Cardiac fibroblast (primary cell): ENCODE data around the gene VDAC1.

ENCODE experiments used
- DNase-seq, 2 donors: peaks; one replicate each; pipeline versions ENCODE4 v3.0.0 to v3.0.0-alpha.2; 2010; ENCODE audit warnings: low read depth in 2 of 2
- H3K4me3 ChIP-seq, 2 donors: replicated peaks in 1 of 2; 1 replicate in 1 of 2; 2 replicates in 1 of 2; pipeline ENCODE4 v1.5.1; 2011; ENCODE audit warnings: low read depth in 2 of 2, low read length in 2 of 2, mild to moderate bottlenecking in 2 of 2, moderate library complexity in 1 of 2
- CTCF ChIP-seq: IDR thresholded peaks from one replicate; pipeline ENCODE4 v1.5.1; 2011; ENCODE audit warnings: low read depth, mild to moderate bottlenecking, low read length, inconsistent platforms

Gene VDAC1

GRCh38 chr5:133935667-133935940 is 69.2 kb downstream of the VDAC1 start:
- no peak for TF ChIP-seq CTCF
- H3K4me3 ChIP-seq, result no peak overlapping the region
- no peak for DNase-seq

- DNase-seq, result no peak
- H3K4me3 ChIP-seq, result no peak overlapping the region
- no peak for TF ChIP-seq CTCF
These were observed 69.7 kb downstream of the VDAC1 start for GRCh38 chr5:133934822-133935666.

- DNase-seq, result no peak
- H3K4me3 ChIP-seq, result no peak overlapping the region
- no peak for TF ChIP-seq CTCF
These were observed 70.5 kb downstream of the VDAC1 start for GRCh38 chr5:133934311-133934710.

- TF ChIP-seq CTCF, result no peak
- no peak overlapping the region for H3K4me3 ChIP-seq
- no peak for DNase-seq
These were observed 71.0 kb downstream of the VDAC1 start for GRCh38 chr5:133933670-133934295.

GRCh38 chr5:133933169-133933509 is 71.6 kb downstream of the VDAC1 start:
- no peak overlapping the region for H3K4me3 ChIP-seq
- DNase-seq, result peak in 1 of 2 donors; percentile 28
- no peak for TF ChIP-seq CTCF

- no peak for TF ChIP-seq CTCF
- DNase-seq, result no peak
- no peak overlapping the region for H3K4me3 ChIP-seq
These were observed 72.2 kb downstream of the VDAC1 start for GRCh38 chr5:133932441-133933168.
